ENCODE measurements around the gene EXTL2.

Gene EXTL2

GRCh38 chr1:100879422-100879821, 15.2 kb downstream of the EXTL2 start:
- no peaks in the 10 kb centered on the region for H3K27me3 ChIP-seq (ENCODE audit: insufficient read depth, poor library complexity, severe bottlenecking)
- TF ChIP-seq GABPA (IDR thresholded peaks at IDR 0.05; ENCODE audit: low read depth), result no peak
- no peak for TF ChIP-seq POLR2AphosphoS5 (IDR thresholded peaks at IDR 0.05; ENCODE audit: low read depth)
- no peak for TF ChIP-seq SPI1 (IDR thresholded peaks at IDR 0.05; ENCODE audit: borderline replicate concordance, low read depth)
- no peak for TF ChIP-seq REST (IDR thresholded peaks at IDR 0.05; ENCODE audit: insufficient replicate concordance, low read depth)
- TF ChIP-seq CTCF (IDR thresholded peaks at IDR 0.05; ENCODE audit: insufficient read depth, low read length), result no peak
- H3K4me3 ChIP-seq (replicated peaks; ENCODE audit: insufficient read depth, low read length), result no peak overlapping the region
- no peak overlapping the region for H3K27ac ChIP-seq (replicated peaks)
- no peak for DNase-seq (ENCODE audit: low read depth in 1 of 2, low spot score in 1 of 2)

GRCh38 chr1:100876291-100876690, 18.4 kb downstream of the EXTL2 start:
- TF ChIP-seq SPI1 (IDR thresholded peaks at IDR 0.05; ENCODE audit: borderline replicate concordance, low read depth), result no peak
- Histone ChIP-seq H3K4me3 (replicated peaks; ENCODE audit: insufficient read depth, low read length) (no peak overlapping the region), H3K27me3 (ENCODE audit: insufficient read depth, poor library complexity, severe bottlenecking) (no peaks in the 10 kb centered on the region), H3K27ac (replicated peaks) (no peak overlapping the region)
- DNase-seq (ENCODE audit: low read depth in 1 of 2, low spot score in 1 of 2), result no peak

- H3K4me3 ChIP-seq (replicated peaks; ENCODE audit: insufficient read depth, low read length), result no peak overlapping the region
- no peak for DNase-seq (ENCODE audit: low read depth in 1 of 2, low spot score in 1 of 2)
- H3K27me3 ChIP-seq (ENCODE audit: insufficient read depth, poor library complexity, severe bottlenecking), result no peaks in the 10 kb centered on the region
- TF ChIP-seq POLR2AphosphoS5 (IDR thresholded peaks at IDR 0.05; ENCODE audit: low read depth), result no peak
- no peak for TF ChIP-seq GABPA (IDR thresholded peaks at IDR 0.05; ENCODE audit: low read depth)
- no peak for TF ChIP-seq REST (IDR thresholded peaks at IDR 0.05; ENCODE audit: insufficient replicate concordance, low read depth)
- TF ChIP-seq SPI1 (IDR thresholded peaks at IDR 0.05; ENCODE audit: borderline replicate concordance, low read depth), result no peak
- no peak for TF ChIP-seq CTCF (IDR thresholded peaks at IDR 0.05; ENCODE audit: insufficient read depth, low read length)
- no peak overlapping the region for H3K27ac ChIP-seq (replicated peaks)
Measured at GRCh38 chr1:100875228-100875627, 19.4 kb downstream of the EXTL2 start.

- H3K4me3 ChIP-seq (replicated peaks; ENCODE audit: insufficient read depth, low read length), result no peak overlapping the region
- no peak for TF ChIP-seq CTCF (IDR thresholded peaks at IDR 0.05; ENCODE audit: insufficient read depth, low read length)
- TF ChIP-seq SPI1 (IDR thresholded peaks at IDR 0.05; ENCODE audit: borderline replicate concordance, low read depth), result no peak
- TF ChIP-seq POLR2AphosphoS5 (IDR thresholded peaks at IDR 0.05; ENCODE audit: low read depth), result no peak
- no peak for TF ChIP-seq GABPA (IDR thresholded peaks at IDR 0.05; ENCODE audit: low read depth)
- TF ChIP-seq REST (IDR thresholded peaks at IDR 0.05; ENCODE audit: insufficient replicate concordance, low read depth), result no peak
- no peaks in the 10 kb centered on the region for H3K27me3 ChIP-seq (ENCODE audit: insufficient read depth, poor library complexity, severe bottlenecking)
- DNase-seq (ENCODE audit: low read depth in 1 of 2, low spot score in 1 of 2), result no peak
- H3K27ac ChIP-seq (replicated peaks), result no peak overlapping the region
Measured at GRCh38 chr1:100874433-100874832, 20.2 kb downstream of the EXTL2 start.
